Mesendoderm (in vitro differentiated cells): ENCODE measurements around the gene FSTL5.

Experiments
- DNase-seq: peaks from one replicate; pipeline ENCODE4 v3.0.0; 2013
- H2AK5ac ChIP-seq: 2 replicates; pipeline ENCODE4 v1.6.1; 2013; ENCODE audit warnings: low read length, inconsistent platforms
- H2BK120ac ChIP-seq: 2 replicates; pipeline ENCODE4 v1.6.1; 2013; ENCODE audit warnings: low read depth, mild to moderate bottlenecking, low read length, moderate library complexity, mixed read lengths
- H2BK15ac ChIP-seq: replicated peaks from 2 replicates; pipeline ENCODE4 v1.6.1; 2013; ENCODE audit warnings: low read depth, mild to moderate bottlenecking, moderate library complexity
- H2BK5ac ChIP-seq: 2 replicates; pipeline ENCODE4 v1.6.1; 2013; ENCODE audit warnings: low read length, inconsistent platforms
- H3K18ac ChIP-seq: 2 replicates; pipeline ENCODE4 v1.6.1; 2013; ENCODE audit warnings: mild to moderate bottlenecking, low read length, mixed read lengths
- H3K23ac ChIP-seq: one replicate; pipeline ENCODE4 v1.6.1; 2013; ENCODE audit warnings: low read length
- H3K27ac ChIP-seq: 2 replicates; pipeline ENCODE4 v1.5.1; 2013; ENCODE audit warnings: low read depth, mild to moderate bottlenecking, inconsistent platforms, low read length, moderate library complexity
- H3K27me3 ChIP-seq: 2 replicates; pipeline ENCODE4 v1.6.1; 2013; ENCODE audit warnings: low read length, control low read depth, mild to moderate bottlenecking, inconsistent platforms; ENCODE audit not compliant: insufficient read depth, poor library complexity
- H3K36me3 ChIP-seq: 2 replicates; pipeline ENCODE4 v1.6.1; 2013; ENCODE audit warnings: low read length, inconsistent platforms; ENCODE audit not compliant: control insufficient read depth, insufficient read depth
- H3K4ac ChIP-seq: one replicate; pipeline ENCODE4 v1.6.1; 2013; ENCODE audit warnings: low read depth, mild to moderate bottlenecking, low read length, moderate library complexity
- H3K4me1 ChIP-seq: 2 replicates; pipeline ENCODE4 v1.6.1; 2013; ENCODE audit warnings: low read depth, low read length, inconsistent platforms; ENCODE audit not compliant: control insufficient read depth
- H3K4me2 ChIP-seq: 2 replicates; pipeline ENCODE4 v1.6.1; 2013; ENCODE audit warnings: low read length
- H3K4me3 ChIP-seq: 2 replicates; pipeline ENCODE4 v1.5.1; 2013; ENCODE audit warnings: mild to moderate bottlenecking, low read length
- H3K56ac ChIP-seq: one replicate; pipeline ENCODE4 v1.6.1; 2013; ENCODE audit warnings: low read length
- H3K79me1 ChIP-seq: 2 replicates; pipeline ENCODE4 v1.6.1; 2013; ENCODE audit warnings: low read length, inconsistent platforms
- H3K79me2 ChIP-seq: 2 replicates; pipeline ENCODE4 v1.6.1; 2013; ENCODE audit warnings: mild to moderate bottlenecking, low read length; ENCODE audit not compliant: control insufficient read depth, insufficient read depth
- H3K9ac ChIP-seq: 2 replicates; pipeline ENCODE4 v1.6.1; 2013; ENCODE audit warnings: low read length, inconsistent platforms
- H4K5ac ChIP-seq: one replicate; pipeline ENCODE4 v1.6.1; 2013; ENCODE audit warnings: low read length
- H4K8ac ChIP-seq: one replicate; pipeline ENCODE4 v1.6.1; 2013; ENCODE audit warnings: low read depth, mild to moderate bottlenecking, control low read depth, low read length, moderate library complexity
- WGBS: extraction: QIAGEN DNeasy Blood & Tissue Kit; methylation state at CpG from one replicate; pipeline ENCODE4 v1.1.7; 2013; ENCODE audit warnings: low lambda C conversion rate, missing lambda C conversion rate; ENCODE audit not compliant: insufficient coverage; ENCODE audit errors: extremely low coverage; 5-methylcytosine and 5-hydroxymethylcytosine counted together

The FSTL5 gene

GRCh38 chr4:161987611-161988010 lies 176.2 kb downstream of the FSTL5 start:
- no peak overlapping the region for H3K4me2 ChIP-seq
- no peak overlapping the region for H4K5ac ChIP-seq
- no peaks in the 10 kb centered on the region for H3K27me3 ChIP-seq
- no peaks in the 10 kb centered on the region for H3K79me2 ChIP-seq
- no peaks in the 10 kb centered on the region for H3K79me1 ChIP-seq
- H2BK5ac ChIP-seq: no peak overlapping the region
- no CpG with 5 or more reads among the region's 1 CpG for WGBS
- H3K18ac ChIP-seq: no peak overlapping the region
- no peaks in the 10 kb centered on the region for H3K36me3 ChIP-seq
- no peak overlapping the region for H3K4ac ChIP-seq
- no peak overlapping the region for H3K23ac ChIP-seq
- H2BK15ac ChIP-seq: no peak overlapping the region
- peaks cover 1% of the 10 kb centered on the region for H3K4me1 ChIP-seq
- no peak overlapping the region for H3K56ac ChIP-seq
- peak; percentile 48 for DNase-seq
- no peak overlapping the region for H2AK5ac ChIP-seq
- no peak overlapping the region for H4K8ac ChIP-seq
- no peak overlapping the region for H3K9ac ChIP-seq
- H3K27ac ChIP-seq: no peak overlapping the region
- H2BK120ac ChIP-seq: no peak overlapping the region
- no peak overlapping the region for H3K4me3 ChIP-seq

- Histone ChIP-seq H3K79me1 (no peaks in the 10 kb centered on the region), H2BK120ac (no peak overlapping the region), H3K4me2 (no peak overlapping the region), H3K4ac (no peak overlapping the region), H3K56ac (no peak overlapping the region), H3K27me3 (no peaks in the 10 kb centered on the region), H3K36me3 (no peaks in the 10 kb centered on the region), H3K4me1 (no peaks in the 10 kb centered on the region), H3K23ac (no peak overlapping the region), H3K9ac (no peak overlapping the region), H2AK5ac (no peak overlapping the region), H4K5ac (no peak overlapping the region), H2BK5ac (no peak overlapping the region), H3K18ac (no peak overlapping the region), H3K79me2 (no peaks in the 10 kb centered on the region), H3K4me3 (no peak overlapping the region), H3K27ac (no peak overlapping the region), H2BK15ac (no peak overlapping the region), H4K8ac (no peak overlapping the region)
- no CpG with 5 or more reads among the region's 2 CpGs for WGBS
- DNase-seq: no peak
Observed at GRCh38 chr4:161952382-161952781, 211.4 kb downstream of the FSTL5 start.

GRCh38 chr4:161949946-161950725 lies 213.7 kb downstream of the FSTL5 start:
- Histone ChIP-seq H2AK5ac (no peak overlapping the region), H4K5ac (no peak overlapping the region), H2BK5ac (no peak overlapping the region), H3K18ac (no peak overlapping the region), H3K23ac (no peak overlapping the region), H2BK15ac (no peak overlapping the region), H2BK120ac (no peak overlapping the region), H3K4ac (no peak overlapping the region), H4K8ac (no peak overlapping the region), H3K79me1 (no peaks in the 10 kb centered on the region), H3K56ac (no peak overlapping the region), H3K4me2 (no peak overlapping the region), H3K27ac (no peak overlapping the region), H3K36me3 (no peaks in the 10 kb centered on the region), H3K4me1 (no peaks in the 10 kb centered on the region), H3K79me2 (no peaks in the 10 kb centered on the region), H3K27me3 (no peaks in the 10 kb centered on the region), H3K9ac (no peak overlapping the region), H3K4me3 (no peak overlapping the region)
- DNase-seq: no peak
- whole genome bisulfite sequencing: no CpG with 5 or more reads among the region's 4 CpGs

DNA sequence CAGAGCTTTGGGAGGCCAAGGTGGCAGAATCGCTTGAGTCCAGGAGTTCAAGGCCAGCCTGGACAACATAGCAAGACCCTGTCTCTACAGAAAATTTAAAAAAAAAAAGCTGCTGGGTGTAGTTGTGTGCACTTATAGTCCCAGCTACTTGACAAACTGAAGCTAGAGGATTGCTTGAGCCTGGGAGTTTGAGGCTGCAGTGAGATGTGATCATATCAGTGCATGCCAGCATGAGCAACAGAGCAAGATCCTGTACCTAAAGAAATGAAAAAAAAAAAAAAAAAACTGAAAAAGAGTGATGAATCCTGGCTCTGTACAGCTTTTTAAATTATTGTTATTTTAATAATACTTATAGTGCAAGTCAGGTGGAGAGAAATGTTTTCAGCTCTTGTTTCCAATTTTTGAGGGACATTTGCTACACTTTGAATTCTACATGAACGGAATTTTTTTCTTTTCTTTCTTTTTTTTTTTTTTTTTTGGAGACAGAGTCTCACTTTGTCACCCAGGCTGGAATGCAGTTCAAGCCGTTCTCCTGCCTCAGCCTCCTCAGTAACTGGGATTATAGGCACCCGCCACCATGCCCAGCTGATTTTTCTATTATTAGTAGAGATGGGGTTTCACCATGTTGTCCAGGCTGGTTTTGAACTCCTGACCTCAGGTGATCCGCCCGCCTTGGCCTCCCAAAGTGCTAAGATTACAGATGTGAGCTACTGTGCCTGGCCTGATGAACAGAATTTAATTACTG lies 215.6 kb downstream of the FSTL5 start:
- H3K4ac ChIP-seq: no peak overlapping the region
- no peak overlapping the region for H3K18ac ChIP-seq
- H3K27me3 ChIP-seq: no peaks in the 10 kb centered on the region
- no peaks in the 10 kb centered on the region for H3K4me1 ChIP-seq
- no peak overlapping the region for H3K4me2 ChIP-seq
- H3K9ac ChIP-seq: no peak overlapping the region
- no peak overlapping the region for H3K4me3 ChIP-seq
- no peak overlapping the region for H2BK15ac ChIP-seq
- H3K36me3 ChIP-seq: no peaks in the 10 kb centered on the region
- no peak overlapping the region for H4K8ac ChIP-seq
- no peaks in the 10 kb centered on the region for H3K79me1 ChIP-seq
- DNase-seq: no peak
- no peak overlapping the region for H2BK120ac ChIP-seq
- no peak overlapping the region for H4K5ac ChIP-seq
- no peak overlapping the region for H2AK5ac ChIP-seq
- no CpG with 5 or more reads among the region's 6 CpGs for WGBS
- no peak overlapping the region for H3K23ac ChIP-seq
- H3K27ac ChIP-seq: no peak overlapping the region
- H3K79me2 ChIP-seq: no peaks in the 10 kb centered on the region
- no peak overlapping the region for H3K56ac ChIP-seq
- no peak overlapping the region for H2BK5ac ChIP-seq

DNA sequence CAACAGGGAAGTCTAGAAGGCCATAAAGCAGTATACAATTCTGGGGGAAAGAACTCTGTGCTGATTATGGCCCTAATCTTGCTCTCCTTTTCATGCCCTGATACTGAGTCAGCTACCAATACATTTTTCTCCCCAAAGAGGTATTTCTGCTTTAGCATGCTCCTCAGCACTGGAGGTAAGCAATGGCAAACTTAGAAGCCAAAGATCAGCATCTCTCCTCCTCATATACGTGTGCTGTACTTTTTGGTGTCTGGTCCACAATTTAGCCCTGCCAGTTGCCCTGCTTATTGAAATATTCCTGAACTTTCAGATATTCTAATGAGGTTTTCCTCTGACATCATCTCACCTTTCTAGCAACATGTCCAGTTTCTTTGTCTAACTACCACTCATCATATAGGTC lies 226.2 kb downstream of the FSTL5 start:
- H3K23ac ChIP-seq: no peak overlapping the region
- H2BK120ac ChIP-seq: no peak overlapping the region
- no peak for DNase-seq
- no peak overlapping the region for H2BK5ac ChIP-seq
- no peak overlapping the region for H4K5ac ChIP-seq
- H2AK5ac ChIP-seq: no peak overlapping the region
- no peaks in the 10 kb centered on the region for H3K4me1 ChIP-seq
- no CpG with 5 or more reads among the region's 1 CpG for WGBS
- H2BK15ac ChIP-seq: no peak overlapping the region
- H3K36me3 ChIP-seq: no peaks in the 10 kb centered on the region
- no peak overlapping the region for H3K18ac ChIP-seq
- no peak overlapping the region for H3K4ac ChIP-seq
- no peaks in the 10 kb centered on the region for H3K27me3 ChIP-seq
- no peak overlapping the region for H4K8ac ChIP-seq
- no peak overlapping the region for H3K9ac ChIP-seq
- no peaks in the 10 kb centered on the region for H3K79me2 ChIP-seq
- H3K56ac ChIP-seq: no peak overlapping the region
- no peak overlapping the region for H3K4me3 ChIP-seq
- H3K79me1 ChIP-seq: no peaks in the 10 kb centered on the region
- H3K27ac ChIP-seq: no peak overlapping the region
- no peak overlapping the region for H3K4me2 ChIP-seq
